Measurements from ENCODE around the gene DEGS2. TPM values are rescaled to one million over a fixed set of nuclear protein-coding genes. Genes with fewer than 3 reads are reported as not detected.

DEGS2 gene
- total and polyA plus RNA-seq, 2 of the 13 experiments (the other 11 are each of a cell fraction or from before 2014, with no cell fraction given), result 0.09 TPM

DNA sequence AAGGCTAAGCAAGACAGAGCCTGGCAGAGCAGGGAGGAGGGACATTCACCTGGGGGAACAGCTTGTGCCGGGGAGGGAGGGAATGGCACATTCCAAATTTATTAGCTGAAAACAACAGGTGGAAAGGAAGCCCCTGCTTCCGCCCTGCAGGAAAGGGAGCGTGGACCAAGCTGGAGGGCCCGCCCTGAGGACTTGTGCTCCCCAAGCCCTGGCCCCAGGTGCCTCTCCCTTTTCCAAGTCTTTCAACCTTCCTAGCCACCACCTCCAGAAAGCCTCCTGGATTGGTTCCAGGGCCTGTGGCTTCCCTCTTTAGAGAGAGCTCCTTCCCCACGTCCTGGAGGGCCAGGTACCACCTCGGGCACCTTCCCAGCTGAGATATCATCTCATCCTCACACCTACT is 2.7 kb downstream of the DEGS2 start:
- 0 out of 2 replicates have a peak, but pooled peaks have one; percentile 9 for TF ChIP-seq NFKB2 (CRISPR knock-in tag; IDR thresholded peaks at IDR 0.05; ENCODE audit: borderline replicate concordance)
- TF ChIP-seq, protein P1, sequence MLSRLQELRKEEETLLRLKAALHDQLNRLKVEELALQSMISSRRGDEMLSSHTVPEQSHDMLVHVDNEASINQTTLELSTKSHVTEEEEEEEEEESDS (CRISPR knock-in tag; IDR thresholded peaks at IDR 0.05; ENCODE audit: borderline replicate concordance), result no peak
- ATAC-seq, result no peak
- in situ Hi-C loops (cut with HindIII; ENCODE audit: extremely low pct_ligation_motif_present, low pct_unique_long_range_greater_than_20kb), result no loop called here
- Histone ChIP-seq H4K20me1 (ENCODE audit: insufficient read depth, low read length) (no peaks in the 10 kb centered on the region), H3K4me2 (ENCODE audit: low read depth, low read length) (no peak overlapping the region), H3K27ac (ENCODE audit: extremely low read length, insufficient read depth, low read length) (no peak overlapping the region), H3K36me3 (replicated peaks in 1 of 2; ENCODE audit: control insufficient read depth in 1 of 2, insufficient read depth in 2 of 2, low read length in 2 of 2) (no peaks in the 10 kb centered on the region), H2AFZ (ENCODE audit: low read length) (no peak overlapping the region), H3K79me2 (ENCODE audit: insufficient read depth, low read length) (no peaks in the 10 kb centered on the region), H3K4me1 (ENCODE audit: insufficient read depth, low read length) (peaks cover 31% of the 10 kb centered on the region), H3K9me3 (ENCODE audit: low read length) (peaks cover 10% of the 10 kb centered on the region), H3K4me3 (replicated peaks in 1 of 3; ENCODE audit: insufficient read depth in 1 of 3, low read depth in 2 of 3, low read length in 3 of 3) (no peak overlapping the region), H3K27me3 (ENCODE audit: control insufficient read depth in 1 of 2, insufficient read depth in 2 of 2, low read length in 2 of 2) (peaks cover 8 to 37% of the 10 kb centered on the region in 2 experiments; a peak in 4 of 5 replicates), H3K9ac (ENCODE audit: insufficient read depth, low read depth, low read length) (no peak overlapping the region)
- no peak for DNase-seq (ENCODE audit: low spot score)
- whole genome bisulfite sequencing (ENCODE audit: low lambda C conversion rate), result 60% methylated on average over 6 of the region's 6 CpGs
- BruUV-seq (replicated peaks), result no TSS peak
- intact Hi-C loops (cut with micrococcal nuclease; ENCODE audit: unreplicated experiment), result no loop called here
- FAIRE-seq, result no peak
- CTCF ChIA-PET (ENCODE audit: low intra/inter-chr PET ratio, low total read pairs), result interaction anchor here (3.2 kb wide), 1 partner anchor 16 kb away, joined by 11 read pairs; no protein-coding TSS in a partner anchor
- POLR2A ChIA-PET, result interaction anchor here (1.3 to 2.6 kb wide), 3 partner anchors 11 to 36 kb away, joined by 3 to 33 read pairs (median 14); no protein-coding TSS in a partner anchor

DNA sequence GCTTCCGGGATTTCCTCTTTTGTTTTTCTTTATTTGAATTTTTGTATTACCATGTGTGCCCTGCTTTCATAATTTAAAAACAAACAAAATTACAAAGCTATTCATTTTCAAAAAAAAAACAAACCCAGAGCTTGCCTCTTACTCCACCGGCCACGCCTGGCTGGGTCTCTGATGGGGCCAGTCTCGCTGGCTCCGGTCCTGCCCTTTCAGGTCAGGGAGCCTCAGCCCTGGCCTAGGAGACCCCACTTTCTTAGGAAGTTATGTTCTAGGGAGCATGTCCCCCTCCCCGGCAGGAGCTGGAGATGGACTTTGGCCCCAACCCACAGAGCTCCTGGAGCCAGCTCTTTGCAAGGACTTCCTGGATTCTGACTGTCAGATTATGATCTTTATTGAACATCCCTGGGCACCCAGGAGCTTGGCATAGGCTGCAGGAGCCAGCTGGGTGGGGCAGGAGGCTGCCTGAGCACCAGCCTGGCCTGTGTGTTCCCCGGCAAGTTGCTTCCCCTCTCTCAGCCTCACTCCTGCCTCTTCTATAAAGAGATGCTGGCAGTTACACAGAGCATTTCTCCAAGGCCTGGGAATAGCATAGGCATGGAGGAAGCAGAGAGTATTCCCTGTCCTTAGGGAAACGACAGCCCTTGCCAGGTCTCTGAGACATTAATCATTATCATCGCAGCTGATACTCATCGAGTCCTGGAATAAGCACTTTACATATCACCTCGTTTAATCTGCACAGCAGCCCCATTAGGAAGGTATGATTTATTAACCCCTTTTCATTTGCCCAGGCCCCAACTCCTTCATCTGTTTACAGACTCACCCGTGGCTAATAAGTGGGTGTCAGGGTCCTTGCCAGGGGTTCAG is 3.5 kb downstream of the DEGS2 start:
- H3K27ac ChIP-seq (ENCODE audit: extremely low read length, insufficient read depth, low read length), result no peak overlapping the region
- no peaks in the 10 kb centered on the region for H4K20me1 ChIP-seq (ENCODE audit: insufficient read depth, low read length)
- DNase-seq (ENCODE audit: low spot score) (peak; percentile 37), ATAC-seq (peak; percentile 21), FAIRE-seq (no peak)
- H3K4me2 ChIP-seq (ENCODE audit: low read depth, low read length), result peak overlapping the region; percentile 56
- WGBS (ENCODE audit: low lambda C conversion rate), result 28% methylated on average over 12 of the region's 12 CpGs
- peak overlapping the region; percentile 17 to 49 (median 28); a peak in 5 of 6 replicates for H3K4me3 ChIP-seq (replicated peaks in 1 of 3; ENCODE audit: insufficient read depth in 1 of 3, low read depth in 2 of 3, low read length in 3 of 3)
- intact Hi-C loops (cut with micrococcal nuclease; ENCODE audit: unreplicated experiment) (no loop called here), in situ Hi-C loops (cut with HindIII; ENCODE audit: extremely low pct_ligation_motif_present, low pct_unique_long_range_greater_than_20kb) (no loop called here)
- ChIA-PET POLR2A (interaction anchor here (1.3 to 2.6 kb wide), 5 partner anchors 11 to 37 kb away, joined by 3 to 33 read pairs (median 5); no protein-coding TSS in a partner anchor), CTCF (ENCODE audit: low intra/inter-chr PET ratio, low total read pairs) (interaction anchor here (0.8 to 3.2 kb wide), 2 partner anchors 15 to 37 kb away, joined by 3 to 11 read pairs; no protein-coding TSS in a partner anchor)
- BruUV-seq (replicated peaks), result no TSS peak
- H3K9me3 ChIP-seq (ENCODE audit: low read length), result peaks cover 10% of the 10 kb centered on the region
- H3K36me3 ChIP-seq (replicated peaks in 1 of 2; ENCODE audit: control insufficient read depth in 1 of 2, insufficient read depth in 2 of 2, low read length in 2 of 2), result no peaks in the 10 kb centered on the region
- H3K27me3 ChIP-seq (ENCODE audit: control insufficient read depth in 1 of 2, insufficient read depth in 2 of 2, low read length in 2 of 2), result peaks cover 8 to 33% of the 10 kb centered on the region in 2 experiments
- H3K4me1 ChIP-seq (ENCODE audit: insufficient read depth, low read length), result peaks cover 36% of the 10 kb centered on the region
- H3K9ac ChIP-seq (ENCODE audit: insufficient read depth, low read depth, low read length), result no peak overlapping the region; the same call in 1 of the 2 replicates
- H3K79me2 ChIP-seq (ENCODE audit: insufficient read depth, low read length), result no peaks in the 10 kb centered on the region
- no peak overlapping the region for H2AFZ ChIP-seq (ENCODE audit: low read length)
- 0 out of 2 replicates have a peak, but pooled peaks have one; percentile 6 for TF ChIP-seq SOX5 (CRISPR knock-in tag; IDR thresholded peaks at IDR 0.05; ENCODE audit: borderline replicate concordance)
- TF ChIP-seq HNF4G (IDR thresholded peaks at IDR 0.05; ENCODE audit: borderline replicate concordance, low read depth, low read length), result 0 out of 2 replicates have a peak, but pooled peaks have one; percentile 20
- TF ChIP-seq HNF4G (CRISPR knock-in tag; IDR thresholded peaks at IDR 0.05; ENCODE audit: borderline replicate concordance, low read depth), result peak; percentile 36; the same call in 1 of the 2 replicates
- 0 out of 2 replicates have a peak, but pooled peaks have one; percentile 17 for TF ChIP-seq SALL1 (CRISPR knock-in tag; IDR thresholded peaks at IDR 0.05)
- TF ChIP-seq NFKB2 (CRISPR knock-in tag; IDR thresholded peaks at IDR 0.05; ENCODE audit: borderline replicate concordance), result peak; percentile 6; the same call in 1 of the 2 replicates
- TF ChIP-seq, protein P2, sequence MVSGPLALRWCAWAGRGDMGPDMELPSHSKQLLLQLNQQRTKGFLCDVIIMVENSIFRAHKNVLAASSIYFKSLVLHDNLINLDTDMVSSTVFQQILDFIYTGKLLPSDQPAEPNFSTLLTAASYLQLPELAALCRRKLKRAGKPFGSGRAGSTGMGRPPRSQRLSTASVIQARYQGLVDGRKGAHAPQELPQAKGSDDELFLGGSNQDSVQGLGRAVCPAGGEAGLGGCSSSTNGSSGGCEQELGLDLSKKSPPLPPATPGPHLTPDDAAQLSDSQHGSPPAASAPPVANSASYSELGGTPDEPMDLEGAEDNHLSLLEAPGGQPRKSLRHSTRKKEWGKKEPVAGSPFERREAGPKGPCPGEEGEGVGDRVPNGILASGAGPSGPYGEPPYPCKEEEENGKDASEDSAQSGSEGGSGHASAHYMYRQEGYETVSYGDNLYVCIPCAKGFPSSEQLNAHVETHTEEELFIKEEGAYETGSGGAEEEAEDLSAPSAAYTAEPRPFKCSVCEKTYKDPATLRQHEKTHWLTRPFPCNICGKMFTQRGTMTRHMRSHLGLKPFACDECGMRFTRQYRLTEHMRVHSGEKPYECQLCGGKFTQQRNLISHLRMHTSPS (CRISPR knock-in tag; IDR thresholded peaks at IDR 0.05; ENCODE audit: low read depth), result 0 out of 2 replicates have a peak, but pooled peaks have one; percentile 33
- TF ChIP-seq ETV5 (CRISPR knock-in tag; IDR thresholded peaks at IDR 0.05; ENCODE audit: borderline replicate concordance), result 0 out of 2 replicates have a peak, but pooled peaks have one; percentile 22
- TF ChIP-seq PAWR (CRISPR knock-in tag; IDR thresholded peaks at IDR 0.05; ENCODE audit: borderline replicate concordance), result no peak
- peak; percentile 65 for TF ChIP-seq ELF1 (CRISPR knock-in tag; IDR thresholded peaks at IDR 0.05)
- peak; percentile 45; the same call in 1 of the 2 replicates for TF ChIP-seq ELF3 (CRISPR knock-in tag; IDR thresholded peaks at IDR 0.05)
- TF ChIP-seq GPN1 (CRISPR knock-in tag; IDR thresholded peaks at IDR 0.05; ENCODE audit: borderline replicate concordance), result no peak
- peak; percentile 63 for TF ChIP-seq HNF4A (CRISPR knock-in tag; IDR thresholded peaks at IDR 0.05)

All from HepG2 (cell line).